HepG2 (cell line): Measurements from ENCODE around the gene CLDN18. TPM values are rescaled to one million over a fixed set of nuclear protein-coding genes. Genes with fewer than 3 reads are reported as not detected.

ENCODE experiments used
- ATAC-seq: fragments of 200-7000 bp; cut with Tn5 transposase; 3 replicates; pipeline ENCODE4 v1.9.1; 2020; ENCODE audit warnings: mild to moderate bottlenecking, moderate library complexity
- BruUV-seq: library from RNA; stranded (reverse); fragments of 400-500 nt; replicated peaks from 2 replicates; lab custom pipeline; 2021; lab: Mats Ljungman, UMichigan
- CTCF ChIA-PET: fragments of 300-600 bp; formaldehyde crosslinking; extraction: SDS; loops from one replicate; lab custom pipeline; 2021; ENCODE audit warnings: low total read pairs, inconsistent platforms, low intra/inter-chr PET ratio; lab: Yijun Ruan, JAX
- POLR2A ChIA-PET: fragments of 350-600 bp; sonication (Branson Sonifier 250); formaldehyde crosslinking; loops from one replicate; lab custom pipeline; 2020; ENCODE audit warnings: antibody characterized with exemption, inconsistent platforms; lab: Yijun Ruan, JAX
- DNase-seq: peaks from one replicate; pipeline ENCODE4 v3.0.0-alpha.2; 2015; ENCODE audit warnings: low spot score
- FAIRE-seq: peaks from 3 replicates; lab custom pipeline; 2011; peaks lifted over from hg19 to GRCh38; lab: Jason Lieb, UNC
- H2AFZ ChIP-seq: one replicate; pipeline ENCODE4 v1.6.1; 2011; ENCODE audit warnings: low read length, inconsistent platforms
- H3K27ac ChIP-seq: fragments of 300-600 bp; 3 replicates; pipeline ENCODE4 v1.8.0; 2011; ENCODE audit warnings: mixed run types, mild to moderate bottlenecking, mixed read lengths, low read length, inconsistent platforms; ENCODE audit not compliant: insufficient read depth; ENCODE audit errors: extremely low read length
- H3K27me3 ChIP-seq, 2 experiments: fragments of 200-600 bp in 1 of 2; 2 replicates in 1 of 2; 3 replicates in 1 of 2; pipeline versions ENCODE4 v1.6.0 to v1.8.0; 2011; ENCODE audit warnings: low read length in 2 of 2, mild to moderate bottlenecking in 2 of 2, moderate library complexity in 2 of 2, inconsistent platforms in 1 of 2; ENCODE audit not compliant: insufficient read depth in 2 of 2, control insufficient read depth in 1 of 2
- H3K36me3 ChIP-seq, 2 experiments: fragments of 200-600 bp in 1 of 2; replicated peaks in 1 of 2; 2 replicates in 1 of 2; 3 replicates in 1 of 2; pipeline versions ENCODE4 v1.5.1 to v1.8.0; 2011; ENCODE audit warnings: low read length in 2 of 2, inconsistent platforms in 1 of 2; ENCODE audit not compliant: insufficient read depth in 2 of 2, control insufficient read depth in 1 of 2
- H3K4me1 ChIP-seq: 2 replicates; pipeline ENCODE4 v1.5.1; 2012; ENCODE audit warnings: low read length, inconsistent platforms; ENCODE audit not compliant: insufficient read depth
- H3K4me2 ChIP-seq: 2 replicates; pipeline ENCODE4 v1.6.0; 2011; ENCODE audit warnings: low read depth, low read length, inconsistent platforms
- H3K4me3 ChIP-seq, 3 experiments: fragments of 200-600 bp in 1 of 3; sonication (generic), shearing (Covaris generic) in 1 of 3; replicated peaks in 1 of 3; 2 replicates each; pipeline ENCODE4 v1.5.1; 2011 to 2016; ENCODE audit warnings: low read length in 3 of 3, inconsistent platforms in 2 of 3, low read depth in 2 of 3, mild to moderate bottlenecking in 2 of 3, control low read depth in 1 of 3, mixed read lengths in 1 of 3; ENCODE audit not compliant: insufficient read depth in 1 of 3
- H3K79me2 ChIP-seq: one replicate; pipeline ENCODE4 v1.6.1; 2011; ENCODE audit warnings: low read length, inconsistent platforms; ENCODE audit not compliant: insufficient read depth
- H3K9ac ChIP-seq: 2 replicates; pipeline ENCODE4 v1.6.0; 2011; ENCODE audit warnings: mild to moderate bottlenecking, low read depth, low read length, inconsistent platforms; ENCODE audit not compliant: insufficient read depth
- H3K9me3 ChIP-seq: 2 replicates; pipeline ENCODE4 v1.5.1; 2012; ENCODE audit warnings: mild to moderate bottlenecking, low read length
- H4K20me1 ChIP-seq: 2 replicates; pipeline ENCODE4 v1.6.0; 2011; ENCODE audit warnings: inconsistent platforms, mild to moderate bottlenecking, low read length, moderate library complexity; ENCODE audit not compliant: insufficient read depth
- ATF7 ChIP-seq, 2 experiments: fragments of 450-650 bp in 1 of 2; sonication (generic) in 1 of 2; formaldehyde crosslinking in 1 of 2; IDR thresholded peaks; 2 replicates each; pipeline versions ENCODE4 v1.4.0 to v1.6.1; 2016 to 2020; ENCODE audit warnings: antibody characterized with exemption in 1 of 2, mild to moderate bottlenecking in 1 of 2, missing genetic modification reagents in 1 of 2
- CBX5 ChIP-seq: sonication (generic); formaldehyde crosslinking; IDR thresholded peaks from 2 replicates; pipeline ENCODE4 v1.4.0; 2020; ENCODE audit warnings: missing genetic modification reagents, borderline replicate concordance
- CEBPZ ChIP-seq: IDR thresholded peaks from 2 replicates; pipeline ENCODE4 v1.6.1; 2012; ENCODE audit warnings: low read length, improper control_type of control experiment
- EEA1 ChIP-seq: sonication (generic); formaldehyde crosslinking; IDR thresholded peaks from 2 replicates; pipeline ENCODE4 v1.5.1; 2020; ENCODE audit warnings: mild to moderate bottlenecking, missing genetic modification reagents, borderline replicate concordance
- FOSL2 ChIP-seq: sonication (generic); formaldehyde crosslinking; IDR thresholded peaks from 2 replicates; pipeline ENCODE4 v1.4.0; 2020; ENCODE audit warnings: missing genetic modification reagents
- FOXJ3 ChIP-seq: sonication (generic); formaldehyde crosslinking; IDR thresholded peaks from 2 replicates; pipeline ENCODE4 v1.4.0; 2020; ENCODE audit warnings: missing genetic modification reagents, mild to moderate bottlenecking, borderline replicate concordance
- GABPA ChIP-seq, 2 experiments: IDR thresholded peaks; 2 replicates each; pipeline ENCODE4 v1.6.1; 2011 to 2016; ENCODE audit warnings: low read depth in 2 of 2, low read length in 1 of 2, missing biosample characterization in 1 of 2, missing genetic modification characterization in 1 of 2
- HHEX ChIP-seq: IDR thresholded peaks from 2 replicates; pipeline ENCODE4 v1.6.1; 2016; ENCODE audit warnings: control low read depth
- KAT2B ChIP-seq: fragments of 150-350 bp; IDR thresholded peaks from 2 replicates; pipeline ENCODE4 v1.6.1; 2014; ENCODE audit warnings: low read depth, low read length, borderline replicate concordance
- KDM6A ChIP-seq: IDR thresholded peaks from 2 replicates; pipeline ENCODE4 v1.6.1; 2016; ENCODE audit warnings: low read depth
- SMAD1 ChIP-seq: sonication (generic); formaldehyde crosslinking; IDR thresholded peaks from 2 replicates; pipeline ENCODE4 v1.4.0; 2020; ENCODE audit warnings: missing genetic modification reagents, low read depth, mild to moderate bottlenecking, borderline replicate concordance
- SMAD9 ChIP-seq: sonication (generic); formaldehyde crosslinking; IDR thresholded peaks from 2 replicates; pipeline ENCODE4 v1.5.1; 2020; ENCODE audit warnings: mild to moderate bottlenecking, missing genetic modification reagents
- SRSF1 ChIP-seq: fragments of 200-400 bp; formaldehyde crosslinking; optimal IDR thresholded peaks from 2 replicates; pipeline ENCODE3; 2017; ENCODE audit warnings: mild to moderate bottlenecking, low read depth, low read length, moderate library complexity
- TCF12 ChIP-seq, 2 experiments: fragments of 450-650 bp in 1 of 2; sonication (generic) in 1 of 2; formaldehyde crosslinking in 1 of 2; IDR thresholded peaks; 2 replicates each; pipeline versions ENCODE4 v1.6.1 to v1.8.0; 2017 to 2022; ENCODE audit warnings: antibody characterized with exemption in 1 of 2, mild to moderate bottlenecking in 1 of 2, missing genetic modification reagents in 1 of 2, moderate library complexity in 1 of 2
- ZFP36L1 ChIP-seq: sonication (generic); formaldehyde crosslinking; IDR thresholded peaks from 2 replicates; pipeline ENCODE4 v1.8.0; 2022; ENCODE audit warnings: mild to moderate bottlenecking, missing genetic modification reagents, moderate library complexity
- ZNF782 ChIP-seq: sonication (generic); formaldehyde crosslinking; IDR thresholded peaks from 2 replicates; pipeline ENCODE4 v1.4.0; 2020; ENCODE audit warnings: missing genetic modification reagents, mild to moderate bottlenecking, borderline replicate concordance
- WGBS: methylation state at CpG from one replicate; pipeline ENCODE4 v1.1.6; 2017; ENCODE audit warnings: low lambda C conversion rate; 5-methylcytosine and 5-hydroxymethylcytosine counted together
- in situ Hi-C: cut with HindIII; loops from 2 replicates; pipeline ENCODE4 v1.10.0; 2017; ENCODE audit warnings: low pct_unique_long_range_greater_than_20kb; ENCODE audit not compliant: extremely low pct_ligation_motif_present
- intact Hi-C: fragments of 100-400 bp; cut with micrococcal nuclease; formaldehyde crosslinking; loops from one replicate; pipeline ENCODE4 v1.10.0; 2022; ENCODE audit not compliant: unreplicated experiment
- polyA plus RNA-seq, 8 experiments: library from polyadenylated mRNA; depleted of rRNA in 3 of 8; stranded (reverse) in 7 of 8; unstranded in 1 of 8; fragments of >200 nt; fragmentation: Illumina TruSeq in 4 of 8; extraction: Trizol in 4 of 8; gene quantifications; 2 replicates each; pipeline versions ENCODE4 v1.2.1 to v1.2.3, GENCODE V29; 2011 to 2016; ENCODE audit warnings: low read depth in 4 of 8, missing spikeins in 1 of 8, mixed read lengths in 1 of 8; ENCODE audit not compliant: insufficient read depth in 1 of 8
- total RNA-seq, 5 experiments: library from RNA; depleted of rRNA; stranded (reverse); fragments of >200 nt; fragmentation: Illumina TruSeq; extraction: Trizol; gene quantifications; 2 replicates each; pipeline ENCODE4 v1.2.3, GENCODE V29; 2016; ENCODE audit warnings: low read depth in 1 of 5
- TF ChIP-seq, protein P1 (sequence below), 2 experiments: sonication (generic) in 1 of 2; formaldehyde crosslinking in 1 of 2; IDR thresholded peaks; 2 replicates each; pipeline versions ENCODE4 v1.4.0 to v1.6.1; 2016 to 2020; ENCODE audit warnings: borderline replicate concordance in 1 of 2, low read depth in 1 of 2, mild to moderate bottlenecking in 1 of 2, missing genetic modification reagents in 1 of 2

Gene CLDN18
- total and polyA plus RNA-seq, 2 of the 13 experiments (the other 11 are each of a cell fraction or from before 2014, with no cell fraction given) = not detected

DNA sequence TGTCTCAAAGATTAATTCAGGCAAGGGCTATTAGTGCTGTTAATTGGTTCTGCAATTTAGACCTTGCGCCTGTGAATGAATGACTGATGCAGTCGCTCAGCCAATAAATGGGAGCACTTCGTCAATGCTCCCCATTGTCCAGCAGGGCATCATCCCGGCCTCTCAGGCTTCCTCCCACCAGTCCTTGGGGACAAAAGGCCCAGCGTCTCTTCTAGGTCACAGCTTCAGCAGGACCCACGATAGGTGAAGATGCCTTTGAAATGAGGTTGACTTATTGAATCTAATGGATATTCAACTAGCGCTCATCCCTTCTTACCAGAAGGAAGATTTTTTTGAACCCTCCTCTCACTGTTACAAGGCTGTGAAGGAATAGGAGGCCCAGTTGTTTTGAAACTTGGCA, 47.7 kb upstream of the CLDN18 start:
- Histone ChIP-seq H3K27ac (no peak overlapping the region), H3K79me2 (no peaks in the 10 kb centered on the region), H4K20me1 (no peaks in the 10 kb centered on the region), H3K27me3 (0 out of 5 replicates have a peak, but pooled peaks cover 0 to 5% of the 10 kb centered on the region in 2 experiments), H3K4me2 (no peak overlapping the region), H3K4me1 (no peaks in the 10 kb centered on the region), H3K4me3 (no peak overlapping the region), H2AFZ (no peak overlapping the region), H3K9me3 (no peaks in the 10 kb centered on the region), H3K9ac (no peak overlapping the region), H3K36me3 (no peaks in the 10 kb centered on the region)
- intact Hi-C loops = no loop called here
- no TSS peak for BruUV-seq
- ChIA-PET CTCF (no interaction called here), POLR2A (no interaction called here)
- ATAC-seq (no peak), DNase-seq (no peak), FAIRE-seq (no peak)
- in situ Hi-C loops = no loop called here
- WGBS = 23% methylated on average over 7 of the region's 7 CpGs
- TF ChIP-seq FOXJ3 (CRISPR knock-in tag) (no peak), ZNF782 (no peak), ATF7 (IDR thresholded peaks at IDR 0.05) (no peak), ATF7 (CRISPR knock-in tag; IDR thresholded peaks at IDR 0.05) (no peak), ZFP36L1 (CRISPR knock-in tag) (no peak), GABPA (IDR thresholded peaks at IDR 0.05; ENCODE audit: low read depth, low read length) (no peak), GABPA (CRISPR knock-in tag; IDR thresholded peaks at IDR 0.05; ENCODE audit: low read depth) (no peak), SMAD9 (CRISPR knock-in tag) (no peak), FOSL2 (CRISPR knock-in tag) (no peak), CBX5 (CRISPR knock-in tag) (no peak), SRSF1 (no peak), CEBPZ (no peak), TCF12 (IDR thresholded peaks at IDR 0.05) (no peak), TCF12 (CRISPR knock-in tag; IDR thresholded peaks at IDR 0.05) (no peak), KAT2B (no peak), KDM6A (CRISPR knock-in tag) (no peak), EEA1 (CRISPR knock-in tag) (no peak), SMAD1 (CRISPR knock-in tag) (no peak), HHEX (no peak)
- TF ChIP-seq, protein P1, sequence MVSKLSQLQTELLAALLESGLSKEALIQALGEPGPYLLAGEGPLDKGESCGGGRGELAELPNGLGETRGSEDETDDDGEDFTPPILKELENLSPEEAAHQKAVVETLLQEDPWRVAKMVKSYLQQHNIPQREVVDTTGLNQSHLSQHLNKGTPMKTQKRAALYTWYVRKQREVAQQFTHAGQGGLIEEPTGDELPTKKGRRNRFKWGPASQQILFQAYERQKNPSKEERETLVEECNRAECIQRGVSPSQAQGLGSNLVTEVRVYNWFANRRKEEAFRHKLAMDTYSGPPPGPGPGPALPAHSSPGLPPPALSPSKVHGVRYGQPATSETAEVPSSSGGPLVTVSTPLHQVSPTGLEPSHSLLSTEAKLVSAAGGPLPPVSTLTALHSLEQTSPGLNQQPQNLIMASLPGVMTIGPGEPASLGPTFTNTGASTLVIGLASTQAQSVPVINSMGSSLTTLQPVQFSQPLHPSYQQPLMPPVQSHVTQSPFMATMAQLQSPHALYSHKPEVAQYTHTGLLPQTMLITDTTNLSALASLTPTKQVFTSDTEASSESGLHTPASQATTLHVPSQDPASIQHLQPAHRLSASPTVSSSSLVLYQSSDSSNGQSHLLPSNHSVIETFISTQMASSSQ (IDR thresholded peaks at IDR 0.05; ENCODE audit: low read depth) = no peak
- TF ChIP-seq, protein P1 (CRISPR knock-in tag; IDR thresholded peaks at IDR 0.05; ENCODE audit: borderline replicate concordance) = no peak
